Measurements from ENCODE around the gene GLG1. TPM values are rescaled to one million over a fixed set of nuclear protein-coding genes. Genes with fewer than 3 reads are reported as not detected.
"Not testable (repeated sequence)": the region's sequence is repeated elsewhere in the genome, so short reads cannot be mapped to it uniquely, and the experiment has no call there.

GLG1 gene
- total RNA-seq, 4 donors from 2014 or later: 77.0 to 154 (median 127) TPM

DNA sequence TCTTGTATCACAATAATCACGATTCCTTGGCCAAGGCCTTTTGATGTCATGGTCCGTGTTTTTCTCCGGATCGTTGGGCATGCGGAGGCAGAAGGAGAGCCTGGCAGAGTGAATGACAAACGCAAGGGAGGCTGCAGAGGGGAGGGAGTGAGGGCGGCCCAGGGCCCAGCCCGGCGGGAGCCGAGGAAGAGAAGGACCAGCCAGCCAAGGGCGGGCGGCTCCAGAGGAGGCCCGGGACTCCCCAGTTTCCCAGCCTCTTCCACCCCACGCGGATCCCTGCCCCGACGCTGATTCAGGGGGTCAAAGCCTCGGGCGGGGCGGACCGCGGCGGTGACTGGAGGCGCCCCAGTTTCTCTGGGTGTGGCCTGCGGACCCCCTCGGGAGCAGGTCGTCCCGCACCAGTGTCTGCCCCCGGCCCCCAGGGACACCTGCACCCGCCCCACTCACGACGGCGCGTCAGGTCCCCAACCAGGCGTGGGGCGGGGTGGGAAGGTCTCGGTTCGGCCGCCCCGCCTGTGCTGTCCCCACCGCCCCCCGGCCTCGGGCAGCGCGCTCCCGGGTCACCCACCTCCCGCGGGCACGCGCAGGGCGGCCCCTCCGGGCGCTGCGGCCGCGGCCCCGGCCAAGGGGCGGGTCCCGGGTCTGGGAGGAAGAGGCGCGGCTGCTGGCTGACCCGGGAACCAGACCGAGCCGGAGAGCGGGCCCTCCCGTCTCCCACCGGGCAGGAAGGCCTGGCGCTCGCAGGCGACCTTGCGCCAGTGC, 200.1 kb downstream of the GLG1 start:
- intact Hi-C loops (cut with DNase I; ENCODE audit: low total_unique reads): not testable (repeated sequence)

GRCh38 chr16:74404148-74404933, 202.6 kb downstream of the GLG1 start:
- 40 to 51% methylated on average over 1 to 8 of the region's 14 CpGs for WGBS, 2 donors (ENCODE audit: low coverage in 1 of 2)
- H3K27me3 ChIP-seq; H3K36me3 ChIP-seq; H3K4me3 ChIP-seq; intact Hi-C loops (cut with DNase I; ENCODE audit: low total_unique reads); H3K4me1 ChIP-seq; in situ Hi-C loops (cut with MboI; ENCODE audit: low pct_ligation_motif_present in 1 of 4, low pct_unique_long_range_greater_than_20kb in 1 of 4, low sequenced_read_pairs in 3 of 4); DNase-seq; H3K9me3 ChIP-seq; H3K27ac ChIP-seq: not testable (repeated sequence)

More for the DNA sequence above, 200.1 kb downstream of the GLG1 start:
- H3K9me3 ChIP-seq; H3K27me3 ChIP-seq; H3K36me3 ChIP-seq; in situ Hi-C loops (cut with MboI; ENCODE audit: low pct_ligation_motif_present in 1 of 4, low pct_unique_long_range_greater_than_20kb in 1 of 4, low sequenced_read_pairs in 3 of 4); H3K4me1 ChIP-seq: not testable (repeated sequence)
- DNase-seq: peak; percentile 26
- Histone ChIP-seq H3K4me3 (peak overlapping the region in 3 of 4 donors; percentile 31 to 48 (median 35)), H3K27ac (peak overlapping the region; percentile 63 to 83 (median 72))
- TF ChIP-seq POLR2A (IDR thresholded peaks at IDR 0.05): peak; percentile 38
- WGBS, 2 donors (ENCODE audit: low coverage in 1 of 2): no CpG with 5 or more reads among the region's 71 CpGs

DNA sequence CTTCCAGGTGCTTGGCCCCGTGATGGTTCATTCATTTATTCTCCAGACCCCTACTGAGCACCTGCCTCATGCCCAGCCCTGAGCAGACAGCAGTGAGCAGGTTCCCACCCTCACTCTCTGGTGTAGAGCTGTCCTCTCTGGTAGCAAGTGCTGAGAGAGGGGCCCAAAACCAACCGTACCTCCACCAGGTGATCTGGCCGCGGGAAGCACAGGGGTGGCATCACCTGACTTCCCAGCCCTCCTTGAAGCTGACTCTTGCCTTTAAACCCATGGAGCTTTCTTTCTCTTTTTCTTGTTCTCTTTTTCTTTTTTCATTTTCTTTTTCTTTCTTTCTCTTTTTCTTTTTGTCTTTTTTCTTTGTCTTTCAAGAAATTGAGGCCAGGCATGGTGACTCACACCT, 206.7 kb downstream of the GLG1 start:
- 78 to 89% methylated on average over 3 of the region's 4 CpGs for WGBS, 2 donors (ENCODE audit: low coverage in 1 of 2)
- in situ Hi-C loops (cut with MboI; ENCODE audit: low pct_ligation_motif_present in 1 of 4, low pct_unique_long_range_greater_than_20kb in 1 of 4, low sequenced_read_pairs in 3 of 4): not testable (repeated sequence)

DNA sequence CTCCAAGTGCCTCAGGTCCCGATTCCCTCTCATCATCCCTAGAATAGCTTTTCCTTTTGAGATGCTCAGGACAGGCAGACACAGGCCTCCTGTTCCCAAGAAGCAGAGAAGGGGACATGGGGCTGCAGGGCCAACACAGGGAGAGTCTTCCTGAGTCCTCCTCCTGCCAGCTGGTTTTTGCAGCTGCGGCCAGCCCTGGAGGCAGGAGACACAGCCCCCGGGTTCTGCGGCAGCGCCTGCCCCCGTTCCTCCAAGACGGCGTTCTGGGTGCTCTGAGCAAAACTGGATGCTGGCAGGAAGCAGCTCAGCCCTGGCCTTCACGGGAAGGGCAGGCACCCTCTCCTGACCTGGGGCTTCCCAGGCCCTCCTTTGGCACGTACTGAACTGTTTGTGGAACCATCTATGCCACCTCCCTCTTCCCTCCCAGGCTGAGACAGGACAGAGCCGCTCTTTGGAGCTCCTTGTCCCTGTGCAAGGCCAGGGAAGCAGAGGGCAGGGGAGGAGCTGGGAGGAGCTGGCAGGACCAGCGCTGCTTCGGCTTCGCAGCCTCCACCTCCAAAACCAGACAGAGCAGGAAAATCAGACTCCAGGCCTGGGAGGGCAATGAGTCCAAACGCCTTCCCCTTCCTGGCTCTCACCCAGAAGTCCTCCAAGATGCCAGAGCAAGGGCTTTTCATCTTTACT, 208.6 kb downstream of the GLG1 start:
- H3K4me1 ChIP-seq: peaks cover 0 to 11% (median 4%) of the 10 kb centered on the region in 4 donors
- intact Hi-C loops (cut with DNase I; ENCODE audit: low total_unique reads); H3K36me3 ChIP-seq; H3K9me3 ChIP-seq; H3K27me3 ChIP-seq; DNase-seq; in situ Hi-C loops (cut with MboI; ENCODE audit: low pct_ligation_motif_present in 1 of 4, low pct_unique_long_range_greater_than_20kb in 1 of 4, low sequenced_read_pairs in 3 of 4); H3K4me3 ChIP-seq; H3K27ac ChIP-seq: not testable (repeated sequence)
- WGBS, 2 donors (ENCODE audit: low coverage in 1 of 2): 60 to 61% methylated on average over 1 to 11 of the region's 15 CpGs

More for the DNA sequence above, 206.7 kb downstream of the GLG1 start:
- H3K9me3 ChIP-seq; H3K36me3 ChIP-seq; intact Hi-C loops (cut with DNase I; ENCODE audit: low total_unique reads); DNase-seq; H3K27ac ChIP-seq; H3K27me3 ChIP-seq; H3K4me3 ChIP-seq: not testable (repeated sequence)
- H3K4me1 ChIP-seq: peaks cover 0 to 11% (median 4%) of the 10 kb centered on the region in 4 donors

Small RNA genes within 50 kb of the gene (small RNA-seq; reads per million reads assigned to genes)
- gene RF00019 (0 reads per million in 4 donors), gene RNU6-237P (0 reads per million in 4 donors)

Other genes with a start within 250 kb of the GLG1 start
- 10 to 100 TPM in 2 of 4 donors, 1 to 10 TPM in 1, not detected in 1; 7.2 to 85.2 (median 36.3) TPM for gene NPIPB15, start 230.8 kb downstream of the GLG1 start, total RNA-seq
- gene CLEC18B, start 185.6 kb downstream of the GLG1 start, total RNA-seq: 1 to 10 TPM in 1 of 4 donors, under 1 TPM in 1, not detected in 2; 0.32 to 1.4 TPM
- gene RFWD3, start 59.8 kb upstream of the GLG1 start, total RNA-seq: 10 to 100 TPM in 3 of 4 donors, 1 to 10 TPM in 1; 2.8 to 23.9 (median 19.2) TPM
- 10 to 100 TPM; 17.1 to 62.5 (median 19.6) TPM for gene MLKL, start 93.7 kb upstream of the GLG1 start, total RNA-seq
- 10 to 100 TPM; 20.1 to 80.8 (median 36.8) TPM for gene FA2H, start 167.7 kb upstream of the GLG1 start, total RNA-seq

Measured in transverse colon (tissue), 4 donors.